Measurements from ENCODE around the gene GPR75.
"Not testable (repeated sequence)": the region's sequence is repeated elsewhere in the genome, so short reads cannot be mapped to it uniquely, and the experiment has no call there.

GPR75 gene

GRCh38 chr2:53851052-53851757, 8.6 kb downstream of the GPR75 start:
- not testable (repeated sequence) for DNase-seq

- no peak for DNase-seq
Observed at GRCh38 chr2:53848062-53848461, 11.7 kb downstream of the GPR75 start.

- no peak for DNase-seq
Observed at GRCh38 chr2:53843595-53843994, 16.2 kb downstream of the GPR75 start.

GRCh38 chr2:53842891-53843290, 16.9 kb downstream of the GPR75 start:
- DNase-seq: no peak

- DNase-seq: not testable (repeated sequence)
Observed at GRCh38 chr2:53841651-53842050, 18.1 kb downstream of the GPR75 start.

GRCh38 chr2:53840580-53840979, 19.2 kb downstream of the GPR75 start:
- no peak for DNase-seq

GRCh38 chr2:53829980-53830290, 29.8 kb downstream of the GPR75 start:
- not testable (repeated sequence) for DNase-seq

GRCh38 chr2:53829273-53829979, 30.3 kb downstream of the GPR75 start:
- no peak for DNase-seq

- DNase-seq: no peak
Observed at GRCh38 chr2:53828331-53828730, 31.4 kb downstream of the GPR75 start.

- no peak for DNase-seq
Observed at GRCh38 chr2:53827398-53828175, 32.2 kb downstream of the GPR75 start.

- no peak for DNase-seq
Observed at GRCh38 chr2:53826587-53827397, 33.0 kb downstream of the GPR75 start.

GRCh38 chr2:53826030-53826410, 33.7 kb downstream of the GPR75 start:
- no peak for DNase-seq

- not testable (repeated sequence) for DNase-seq
Observed at GRCh38 chr2:53823639-53824038, 36.1 kb downstream of the GPR75 start.

GRCh38 chr2:53821810-53822209, 38.0 kb downstream of the GPR75 start:
- no peak for DNase-seq

- DNase-seq: no peak
Observed at GRCh38 chr2:53820711-53821110, 39.1 kb downstream of the GPR75 start.

- no peak for DNase-seq
Observed at GRCh38 chr2:53820048-53820447, 39.7 kb downstream of the GPR75 start.

- DNase-seq: no peak
Observed at GRCh38 chr2:53819634-53820033, 40.1 kb downstream of the GPR75 start.

- no peak for DNase-seq
Observed at GRCh38 chr2:53818854-53819435, 40.8 kb downstream of the GPR75 start.

GRCh38 chr2:53813151-53813550, 46.6 kb downstream of the GPR75 start:
- no peak for DNase-seq

GRCh38 chr2:53811601-53812000, 48.2 kb downstream of the GPR75 start:
- no peak for DNase-seq

All from NCI-H774 (cell line).